Right hindlimb (tissue), 1 donor: Measurements from ENCODE around the gene CRHR1.

Experiments
- DNase-seq: peaks from one replicate; pipeline ENCODE4 v3.0.0-alpha.2; 2018

The CRHR1 gene

GRCh38 chr17:45824901-45825492, 40.9 kb downstream of the CRHR1 start:
- DNase-seq: no peak

GRCh38 chr17:45825792-45826191, 41.7 kb downstream of the CRHR1 start:
- no peak for DNase-seq

- no peak for DNase-seq
Observed at GRCh38 chr17:45826919-45827588, 42.9 kb downstream of the CRHR1 start.

GRCh38 chr17:45828171-45828570, 44.1 kb downstream of the CRHR1 start:
- no peak for DNase-seq

- DNase-seq: no peak
Observed at GRCh38 chr17:45828582-45829133, 44.5 kb downstream of the CRHR1 start.

- no peak for DNase-seq
Observed at GRCh38 chr17:45833920-45834319, 49.8 kb downstream of the CRHR1 start.

- DNase-seq: no peak
Observed at GRCh38 chr17:45834471-45835396, 50.6 kb downstream of the CRHR1 start.

- DNase-seq: no peak
Observed at GRCh38 chr17:45835481-45835880, 51.4 kb downstream of the CRHR1 start.

GRCh38 chr17:45836047-45837044, 52.2 kb downstream of the CRHR1 start:
- DNase-seq: no peak

GRCh38 chr17:45837187-45837586, 53.1 kb downstream of the CRHR1 start:
- DNase-seq: no peak

GRCh38 chr17:45837603-45838002, 53.5 kb downstream of the CRHR1 start:
- no peak for DNase-seq

- DNase-seq: no peak
Observed at GRCh38 chr17:45838751-45839295, 54.7 kb downstream of the CRHR1 start.

GRCh38 chr17:45839442-45839841, 55.3 kb downstream of the CRHR1 start:
- DNase-seq: no peak

GRCh38 chr17:45841186-45841585, 57.1 kb downstream of the CRHR1 start:
- DNase-seq: no peak

- no peak for DNase-seq
Observed at GRCh38 chr17:45841883-45842525, 57.9 kb downstream of the CRHR1 start.

- no peak for DNase-seq
Observed at GRCh38 chr17:45843722-45844121, 59.6 kb downstream of the CRHR1 start.

GRCh38 chr17:45844695-45845375, 60.7 kb downstream of the CRHR1 start, which contains the start of gene SPPL2C:
SPPL2C (plus strand) TSS chr17:45844881; CDS start chr17:45844907, 26 bp downstream.
- DNase-seq: no peak

GRCh38 chr17:45845376-45846185, 61.5 kb downstream of the CRHR1 start:
- DNase-seq: no peak

GRCh38 chr17:45846223-45846622, 62.1 kb downstream of the CRHR1 start:
- no peak for DNase-seq

GRCh38 chr17:45846646-45847045, 62.5 kb downstream of the CRHR1 start:
- no peak for DNase-seq
